NOMO-1 treated with dmso at 0.1 percent for 144 hours (cell line): ENCODE measurements around the gene GMCL2.
"Not testable (repeated sequence)": the region's sequence is repeated elsewhere in the genome, so short reads cannot be mapped to it uniquely, and the experiment has no call there.

ENCODE experiments used
- DNase-seq: peaks from one replicate; lab custom pipeline; 2025; ENCODE audit not compliant: unreplicated experiment; lab: John Stamatoyannopoulos, UW

Gene GMCL2

GRCh38 chr5:178187014-178187413 is at the start of gene GMCL2:
Gene GMCL2, minus strand, starts transcription at chr5:178187371. Its CDS starts 72 bp downstream, at chr5:178187299.
- DNase-seq: no peak

GRCh38 chr5:178236679-178237078 is 49.5 kb upstream of the GMCL2 start:
- DNase-seq: no peak

- DNase-seq: no peak
Measured at GRCh38 chr5:178236126-178236525, 49.0 kb upstream of the GMCL2 start.

GRCh38 chr5:178235588-178235974 is 48.4 kb upstream of the GMCL2 start:
- DNase-seq: no peak

GRCh38 chr5:178234750-178235587 is 47.8 kb upstream of the GMCL2 start:
- DNase-seq: peak; percentile 31

GRCh38 chr5:178234121-178234749 is 47.1 kb upstream of the GMCL2 start:
- DNase-seq: no peak

GRCh38 chr5:178232920-178233429 is 45.8 kb upstream of the GMCL2 start:
- no peak for DNase-seq

- peak; percentile 56 for DNase-seq
Measured at GRCh38 chr5:178232124-178232919, 45.2 kb upstream of the GMCL2 start, which contains the start of gene PHYKPL. Gene PHYKPL, minus strand, starts transcription at chr5:178232802. Its CDS starts 252 bp downstream, at chr5:178232550.

GRCh38 chr5:178231539-178232123 is 44.5 kb upstream of the GMCL2 start:
- DNase-seq: no peak

- no peak for DNase-seq
Measured at GRCh38 chr5:178230879-178231538, 43.8 kb upstream of the GMCL2 start.

- no peak for DNase-seq
Measured at GRCh38 chr5:178229861-178230260, 42.7 kb upstream of the GMCL2 start.

GRCh38 chr5:178229111-178229510 is 41.9 kb upstream of the GMCL2 start:
- DNase-seq: not testable (repeated sequence)

GRCh38 chr5:178228609-178229008 is 41.4 kb upstream of the GMCL2 start:
- DNase-seq: no peak

GRCh38 chr5:178227929-178228328 is 40.8 kb upstream of the GMCL2 start:
- DNase-seq: no peak

GRCh38 chr5:178227138-178227659 is 40.0 kb upstream of the GMCL2 start:
- no peak for DNase-seq

- no peak for DNase-seq
Measured at GRCh38 chr5:178225174-178225573, 38.0 kb upstream of the GMCL2 start.

- no peak for DNase-seq
Measured at GRCh38 chr5:178224403-178224802, 37.2 kb upstream of the GMCL2 start.

- DNase-seq: no peak
Measured at GRCh38 chr5:178223828-178224335, 36.7 kb upstream of the GMCL2 start.

- no peak for DNase-seq
Measured at GRCh38 chr5:178223196-178223773, 36.1 kb upstream of the GMCL2 start.

GRCh38 chr5:178222292-178222691 is 35.1 kb upstream of the GMCL2 start:
- DNase-seq: no peak
